ENCODE measurements around the gene ZFHX3. TPM values are rescaled to one million over a fixed set of nuclear protein-coding genes. Genes with fewer than 3 reads are reported as not detected.
A peak's percentile ranks its signal among the peaks of the same experiment; 100 is the strongest.

ZFHX3 gene
- total and polyA plus RNA-seq, 2 donors from 2014 or later: 2.3 to 29.3 TPM

- TF ChIP-seq, protein P1, sequence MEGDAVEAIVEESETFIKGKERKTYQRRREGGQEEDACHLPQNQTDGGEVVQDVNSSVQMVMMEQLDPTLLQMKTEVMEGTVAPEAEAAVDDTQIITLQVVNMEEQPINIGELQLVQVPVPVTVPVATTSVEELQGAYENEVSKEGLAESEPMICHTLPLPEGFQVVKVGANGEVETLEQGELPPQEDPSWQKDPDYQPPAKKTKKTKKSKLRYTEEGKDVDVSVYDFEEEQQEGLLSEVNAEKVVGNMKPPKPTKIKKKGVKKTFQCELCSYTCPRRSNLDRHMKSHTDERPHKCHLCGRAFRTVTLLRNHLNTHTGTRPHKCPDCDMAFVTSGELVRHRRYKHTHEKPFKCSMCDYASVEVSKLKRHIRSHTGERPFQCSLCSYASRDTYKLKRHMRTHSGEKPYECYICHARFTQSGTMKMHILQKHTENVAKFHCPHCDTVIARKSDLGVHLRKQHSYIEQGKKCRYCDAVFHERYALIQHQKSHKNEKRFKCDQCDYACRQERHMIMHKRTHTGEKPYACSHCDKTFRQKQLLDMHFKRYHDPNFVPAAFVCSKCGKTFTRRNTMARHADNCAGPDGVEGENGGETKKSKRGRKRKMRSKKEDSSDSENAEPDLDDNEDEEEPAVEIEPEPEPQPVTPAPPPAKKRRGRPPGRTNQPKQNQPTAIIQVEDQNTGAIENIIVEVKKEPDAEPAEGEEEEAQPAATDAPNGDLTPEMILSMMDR (IDR thresholded peaks at IDR 0.05; ENCODE audit: borderline replicate concordance, extremely low read depth, insufficient read depth): no peak
- FAIRE-seq (no peak), DNase-seq (no peak)
- Histone ChIP-seq H3K36me3 (ENCODE audit: control insufficient read depth in 2 of 3, insufficient read depth in 3 of 3, low read length in 3 of 3) (peaks cover 3 to 9% (median 8%) of the 10 kb centered on the region in 3 donors), H3K4me3 (ENCODE audit: low read length in 3 of 3) (no peak overlapping the region), H3K9me3 (ENCODE audit: control insufficient read depth in 2 of 3, insufficient read depth in 1 of 3, low read length in 3 of 3) (no peaks in the 10 kb centered on the region), H3K27me3 (ENCODE audit: control insufficient read depth, insufficient read depth, low read length) (no peaks in the 10 kb centered on the region), H3K9ac (ENCODE audit: low read length in 3 of 3) (no peak overlapping the region), H3K4me1 (ENCODE audit: control insufficient read depth in 2 of 3, insufficient read depth in 2 of 3, low read depth in 1 of 3, low read length in 3 of 3) (peaks cover 0 to 6% (median 2%) of the 10 kb centered on the region in 3 donors), H3K27ac (ENCODE audit: low read depth in 2 of 2, low read length in 2 of 2) (no peak overlapping the region)
- intact Hi-C loops (cut with DNase I): no loop called here
Measured at GRCh38 chr16:72889616-72890582, 158.0 kb downstream of the ZFHX3 start.

DNA sequence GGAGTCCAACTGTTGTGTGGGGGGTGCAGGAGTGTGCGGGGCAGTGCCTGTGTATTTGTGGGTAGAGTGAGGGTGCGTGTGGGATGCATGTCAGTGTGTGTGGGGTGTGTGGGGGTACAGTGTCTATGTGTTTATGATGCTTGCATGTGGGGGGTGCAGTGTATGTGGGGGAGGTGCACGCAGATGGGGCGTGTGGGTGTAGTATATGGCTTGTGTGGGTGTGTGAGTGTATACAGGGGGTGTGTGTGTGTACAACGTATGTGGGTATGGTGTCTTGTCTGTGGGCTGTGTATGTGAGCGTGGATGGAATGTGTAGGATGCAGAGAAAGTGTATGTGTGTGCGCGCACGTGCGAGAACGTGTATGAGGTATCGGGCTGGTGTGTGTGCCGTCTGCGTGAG, 160.4 kb downstream of the ZFHX3 start:
- intact Hi-C loops (cut with DNase I): no loop called here
- no peak for FAIRE-seq
- Histone ChIP-seq H3K9ac (ENCODE audit: low read length in 3 of 3) (no peak overlapping the region), H3K27me3 (ENCODE audit: control insufficient read depth, insufficient read depth, low read length) (no peaks in the 10 kb centered on the region), H3K9me3 (ENCODE audit: control insufficient read depth in 2 of 3, insufficient read depth in 1 of 3, low read length in 3 of 3) (no peaks in the 10 kb centered on the region), H3K4me1 (ENCODE audit: control insufficient read depth in 2 of 3, insufficient read depth in 2 of 3, low read depth in 1 of 3, low read length in 3 of 3) (peaks cover 0 to 3% (median 0%) of the 10 kb centered on the region in 3 donors), H3K36me3 (ENCODE audit: control insufficient read depth in 2 of 3, insufficient read depth in 3 of 3, low read length in 3 of 3) (peaks cover 3 to 9% (median 8%) of the 10 kb centered on the region in 3 donors), H3K27ac (ENCODE audit: low read depth in 2 of 2, low read length in 2 of 2) (no peak overlapping the region), H3K4me3 (ENCODE audit: low read length in 3 of 3) (no peak overlapping the region)
- no peak for DNase-seq
- TF ChIP-seq, protein P1 (IDR thresholded peaks at IDR 0.05; ENCODE audit: borderline replicate concordance, extremely low read depth, insufficient read depth): no peak

- peaks cover 0 to 3% (median 0%) of the 10 kb centered on the region in 3 donors for H3K4me1 ChIP-seq (ENCODE audit: control insufficient read depth in 2 of 3, insufficient read depth in 2 of 3, low read depth in 1 of 3, low read length in 3 of 3)
- no peak overlapping the region for H3K9ac ChIP-seq (ENCODE audit: low read length in 3 of 3)
- FAIRE-seq (no peak), DNase-seq (peak in 3 of 5 donors; percentile 27 to 53 (median 44))
- intact Hi-C loops (cut with DNase I): no loop called here
- TF ChIP-seq, protein P1 (IDR thresholded peaks at IDR 0.05; ENCODE audit: borderline replicate concordance, extremely low read depth, insufficient read depth): no peak
- H3K27ac ChIP-seq (ENCODE audit: low read depth in 2 of 2, low read length in 2 of 2): no peak overlapping the region
- peaks cover 3 to 9% (median 8%) of the 10 kb centered on the region in 3 donors for H3K36me3 ChIP-seq (ENCODE audit: control insufficient read depth in 2 of 3, insufficient read depth in 3 of 3, low read length in 3 of 3)
- no peak overlapping the region for H3K4me3 ChIP-seq (ENCODE audit: low read length in 3 of 3)
- H3K9me3 ChIP-seq (ENCODE audit: control insufficient read depth in 2 of 3, insufficient read depth in 1 of 3, low read length in 3 of 3): no peaks in the 10 kb centered on the region
- no peaks in the 10 kb centered on the region for H3K27me3 ChIP-seq (ENCODE audit: control insufficient read depth, insufficient read depth, low read length)
Measured at GRCh38 chr16:72886346-72886974, 161.5 kb downstream of the ZFHX3 start.

Data from kidney (tissue), 14 donors.